SJCRH30 (cell line): ENCODE measurements around the gene PDLIM7. TPM values are rescaled to one million over a fixed set of nuclear protein-coding genes. Genes with fewer than 3 reads are reported as not detected.
A peak's percentile ranks its signal among the peaks of the same experiment; 100 is the strongest.

Experiments
- DNase-seq, 2 experiments: peaks; one replicate each; pipeline ENCODE4 v3.0.0-alpha.2; 2015 to 2020
- H3K27ac ChIP-seq: fragments of 250-450 bp; sonication (Bioruptor Pico); 2 replicates; pipeline ENCODE4 v1.5.1; 2020; ENCODE audit warnings: mild to moderate bottlenecking, moderate library complexity
- H3K27me3 ChIP-seq: fragments of 250-450 bp; sonication (Bioruptor Pico); 2 replicates; pipeline ENCODE4 v1.5.1; 2020; ENCODE audit warnings: mild to moderate bottlenecking, moderate library complexity
- H3K36me3 ChIP-seq: fragments of 250-450 bp; sonication (Bioruptor Pico); 2 replicates; pipeline ENCODE4 v1.5.1; 2020; ENCODE audit warnings: mild to moderate bottlenecking, moderate library complexity
- H3K4me1 ChIP-seq: fragments of 250-450 bp; sonication (Bioruptor Pico); 2 replicates; pipeline ENCODE4 v1.5.1; 2020; ENCODE audit warnings: mild to moderate bottlenecking, moderate library complexity
- H3K4me3 ChIP-seq: fragments of 250-450 bp; sonication (Bioruptor Pico); 2 replicates; pipeline ENCODE4 v1.5.1; 2020; ENCODE audit warnings: mild to moderate bottlenecking, moderate library complexity
- H3K9me3 ChIP-seq: fragments of 250-450 bp; sonication (Bioruptor Pico); replicated peaks from 2 replicates; pipeline ENCODE4 v1.5.1; 2020; ENCODE audit warnings: mild to moderate bottlenecking, moderate library complexity
- total RNA-seq: library from RNA; depleted of rRNA; stranded (reverse); fragments of >200 nt; shearing (Covaris generic); gene quantifications from 2 replicates; pipeline ENCODE4 v1.2.3, GENCODE V29; 2014

The PDLIM7 gene
- total RNA-seq, 1 experiment from 2014 or later, result 68.5 TPM

- Histone ChIP-seq H3K36me3 (peaks cover 31% of the 10 kb centered on the region), H3K9me3 (no peaks in the 10 kb centered on the region), H3K27me3 (no peaks in the 10 kb centered on the region), H3K4me1 (peaks cover 24% of the 10 kb centered on the region), H3K4me3 (no peak overlapping the region), H3K27ac (no peak overlapping the region)
- no peak for DNase-seq
Measured at GRCh38 chr5:177529247-177530203, 32.1 kb upstream of the PDLIM7 start.

DNA sequence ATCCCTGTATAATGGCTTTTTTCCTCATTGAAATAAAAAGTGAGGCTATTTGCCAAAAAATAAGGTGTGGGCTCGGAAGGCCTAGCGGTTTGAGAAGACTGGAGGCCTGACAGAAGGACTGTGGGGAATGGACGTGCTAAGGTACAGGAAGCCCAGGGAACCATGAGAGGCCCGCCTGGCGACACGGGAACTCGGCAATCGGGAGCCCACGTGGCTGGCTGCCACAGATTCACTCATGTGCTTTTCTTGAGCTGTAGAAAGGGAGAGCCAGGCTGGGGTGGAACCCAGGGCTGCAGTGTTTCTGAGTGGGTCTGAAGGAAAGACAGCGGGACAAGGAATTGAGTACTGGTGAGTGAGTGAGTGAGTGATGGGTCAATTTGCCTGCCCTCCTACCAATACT lies 31.2 kb upstream of the PDLIM7 start:
- peaks cover 37% of the 10 kb centered on the region for H3K36me3 ChIP-seq
- no peaks in the 10 kb centered on the region for H3K27me3 ChIP-seq
- no peak overlapping the region for H3K27ac ChIP-seq
- peaks cover 24% of the 10 kb centered on the region for H3K4me1 ChIP-seq
- H3K4me3 ChIP-seq, result no peak overlapping the region
- DNase-seq, result no peak
- H3K9me3 ChIP-seq, result no peaks in the 10 kb centered on the region

GRCh38 chr5:177527595-177527994 lies 30.2 kb upstream of the PDLIM7 start:
- H3K27me3 ChIP-seq, result no peaks in the 10 kb centered on the region
- DNase-seq, result no peak
- no peak overlapping the region for H3K4me3 ChIP-seq
- no peaks in the 10 kb centered on the region for H3K9me3 ChIP-seq
- no peak overlapping the region for H3K27ac ChIP-seq
- H3K4me1 ChIP-seq, result peaks cover 24% of the 10 kb centered on the region
- H3K36me3 ChIP-seq, result peaks cover 47% of the 10 kb centered on the region

GRCh38 chr5:177526791-177527190 lies 29.4 kb upstream of the PDLIM7 start:
- H3K27me3 ChIP-seq, result no peaks in the 10 kb centered on the region
- peaks cover 50% of the 10 kb centered on the region for H3K36me3 ChIP-seq
- no peak overlapping the region for H3K4me3 ChIP-seq
- DNase-seq, result peak; percentile 59 to 74
- peak overlapping the region; percentile 76 for H3K27ac ChIP-seq
- H3K9me3 ChIP-seq, result no peaks in the 10 kb centered on the region
- peaks cover 26% of the 10 kb centered on the region for H3K4me1 ChIP-seq

DNA sequence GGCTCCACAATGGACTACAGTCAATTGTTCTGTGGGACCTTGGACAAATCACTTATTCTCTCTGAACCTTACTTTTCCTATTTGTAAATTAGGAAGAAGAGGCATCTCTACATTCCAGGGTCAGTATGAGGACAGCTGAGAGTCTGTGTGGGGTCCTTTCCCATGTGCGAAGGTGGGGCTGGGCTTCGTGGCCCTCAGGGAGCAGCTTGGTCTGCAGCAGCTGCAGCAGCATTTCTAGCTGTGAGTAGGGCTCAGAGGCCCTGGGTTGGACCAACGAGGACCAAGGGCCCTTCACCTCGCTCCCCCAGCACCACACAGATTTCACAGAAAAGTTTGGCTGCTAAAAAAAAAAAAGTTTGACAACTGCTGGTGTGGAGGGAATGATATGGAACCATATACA lies 28.8 kb upstream of the PDLIM7 start:
- H3K9me3 ChIP-seq, result no peaks in the 10 kb centered on the region
- no peaks in the 10 kb centered on the region for H3K27me3 ChIP-seq
- H3K27ac ChIP-seq, result peak overlapping the region; percentile 76
- H3K4me3 ChIP-seq, result no peak overlapping the region
- peaks cover 49% of the 10 kb centered on the region for H3K36me3 ChIP-seq
- peak; percentile 75 to 84 for DNase-seq
- H3K4me1 ChIP-seq, result peaks cover 32% of the 10 kb centered on the region

- H3K27ac ChIP-seq, result peak overlapping the region; percentile 76; the same call in 1 of the 2 replicates
- peaks cover 42% of the 10 kb centered on the region for H3K4me1 ChIP-seq
- no peaks in the 10 kb centered on the region for H3K9me3 ChIP-seq
- no peak overlapping the region for H3K4me3 ChIP-seq
- peaks cover 45% of the 10 kb centered on the region for H3K36me3 ChIP-seq
- H3K27me3 ChIP-seq, result no peaks in the 10 kb centered on the region
- DNase-seq, result no peak
Measured at GRCh38 chr5:177524941-177525655, 27.7 kb upstream of the PDLIM7 start.

DNA sequence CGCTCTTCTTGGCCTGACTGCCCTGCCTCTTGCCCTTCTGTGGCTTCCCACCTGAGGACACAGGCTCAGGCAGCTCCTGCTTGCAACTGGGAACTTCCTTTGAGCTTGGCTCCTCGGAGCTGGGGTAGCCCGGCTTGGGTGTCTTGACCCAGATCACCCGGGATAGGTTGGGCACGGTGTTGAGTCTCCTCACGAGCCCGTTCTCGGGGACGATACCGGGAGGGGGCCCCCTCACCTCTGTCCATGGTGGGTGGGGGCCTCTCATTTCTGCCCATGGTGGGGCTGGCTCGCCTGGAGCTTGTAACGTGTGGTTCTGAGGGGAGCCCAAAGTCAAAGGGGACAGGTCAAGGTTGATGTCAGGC lies 27.1 kb upstream of the PDLIM7 start:
- no peak overlapping the region for H3K27ac ChIP-seq
- no peak for DNase-seq
- H3K4me3 ChIP-seq, result no peak overlapping the region
- no peaks in the 10 kb centered on the region for H3K9me3 ChIP-seq
- no peaks in the 10 kb centered on the region for H3K27me3 ChIP-seq
- H3K36me3 ChIP-seq, result peaks cover 49% of the 10 kb centered on the region
- H3K4me1 ChIP-seq, result peaks cover 46% of the 10 kb centered on the region

DNA sequence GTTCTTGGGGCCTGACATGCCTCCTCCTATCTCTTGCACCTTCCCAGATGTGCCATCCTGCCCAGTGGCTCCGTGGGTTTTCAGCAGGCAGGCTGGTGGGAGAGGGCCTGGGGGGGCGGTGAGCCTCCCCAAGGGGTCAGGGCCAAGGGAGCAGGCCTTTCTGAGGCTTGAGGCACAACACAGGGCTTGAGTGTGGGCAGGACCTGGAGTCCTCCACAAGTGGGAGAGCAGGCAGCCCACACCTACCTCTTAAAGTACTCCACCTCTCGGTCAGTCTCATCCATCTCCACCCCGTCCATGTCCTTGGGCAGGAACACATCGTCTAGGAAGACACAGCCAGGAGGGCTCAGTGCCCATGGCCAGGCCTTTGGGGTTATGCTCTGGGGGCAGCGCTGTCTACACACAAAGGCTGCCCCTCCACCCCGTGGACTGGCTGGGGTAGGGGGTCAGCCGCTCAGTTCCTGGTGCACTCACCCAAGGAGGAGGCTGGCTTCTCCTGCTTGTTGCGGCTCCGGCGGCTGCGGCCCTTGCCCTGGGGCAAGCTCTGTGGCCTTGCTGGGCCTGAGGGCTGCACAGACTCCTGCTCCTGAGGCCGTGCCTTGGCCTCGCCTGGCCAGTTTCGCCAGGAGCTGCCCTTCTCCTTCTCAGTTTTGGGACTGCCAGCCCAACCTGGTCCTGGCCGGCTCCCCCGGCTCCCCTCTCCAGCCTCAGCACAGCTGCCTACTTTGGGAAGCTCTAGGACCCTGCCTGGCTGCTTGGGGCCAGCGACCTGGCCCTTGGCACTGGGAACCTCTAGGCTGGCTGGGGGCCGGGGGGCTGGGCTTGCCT lies 26.5 kb upstream of the PDLIM7 start:
- no peaks in the 10 kb centered on the region for H3K27me3 ChIP-seq
- no peaks in the 10 kb centered on the region for H3K9me3 ChIP-seq
- H3K27ac ChIP-seq, result no peak overlapping the region
- H3K36me3 ChIP-seq, result peaks cover 54% of the 10 kb centered on the region
- no peak for DNase-seq
- no peak overlapping the region for H3K4me3 ChIP-seq
- H3K4me1 ChIP-seq, result peaks cover 46% of the 10 kb centered on the region

DNA sequence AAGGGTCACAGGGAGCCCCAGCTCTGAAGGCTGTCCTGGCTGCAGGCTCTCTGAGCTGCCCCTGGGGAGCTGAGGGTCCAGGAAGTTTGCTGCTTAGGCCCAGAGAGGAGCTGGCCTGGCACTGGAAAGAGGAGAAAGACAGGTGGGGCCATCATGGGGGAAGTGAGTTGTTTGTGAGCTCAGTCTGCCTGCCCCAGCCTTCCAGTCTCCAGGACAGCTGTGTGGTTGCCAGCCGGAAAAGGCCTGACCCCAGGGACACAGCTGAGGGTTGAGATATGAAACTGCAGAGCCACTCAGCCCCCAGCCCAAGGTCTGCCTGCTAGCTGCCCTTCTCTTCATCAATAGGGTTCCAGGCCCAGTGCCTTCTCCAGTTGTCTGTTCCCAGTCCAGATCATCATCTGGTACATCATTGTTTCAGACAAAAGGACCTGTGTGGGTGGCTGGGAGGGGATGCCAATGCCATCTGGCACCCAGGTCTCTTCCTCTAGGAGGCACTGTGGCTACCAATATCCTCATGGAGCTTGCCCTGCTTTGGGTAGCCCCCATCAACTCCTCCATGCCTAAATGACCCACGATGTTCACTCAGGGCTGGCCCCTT lies 23.6 kb upstream of the PDLIM7 start:
- Histone ChIP-seq H3K9me3 (no peaks in the 10 kb centered on the region), H3K27me3 (no peaks in the 10 kb centered on the region), H3K4me3 (no peak overlapping the region), H3K4me1 (peaks cover 30% of the 10 kb centered on the region), H3K36me3 (peaks cover 55% of the 10 kb centered on the region), H3K27ac (peak overlapping the region; percentile 49)
- DNase-seq, result peak; percentile 87 to 90

DNA sequence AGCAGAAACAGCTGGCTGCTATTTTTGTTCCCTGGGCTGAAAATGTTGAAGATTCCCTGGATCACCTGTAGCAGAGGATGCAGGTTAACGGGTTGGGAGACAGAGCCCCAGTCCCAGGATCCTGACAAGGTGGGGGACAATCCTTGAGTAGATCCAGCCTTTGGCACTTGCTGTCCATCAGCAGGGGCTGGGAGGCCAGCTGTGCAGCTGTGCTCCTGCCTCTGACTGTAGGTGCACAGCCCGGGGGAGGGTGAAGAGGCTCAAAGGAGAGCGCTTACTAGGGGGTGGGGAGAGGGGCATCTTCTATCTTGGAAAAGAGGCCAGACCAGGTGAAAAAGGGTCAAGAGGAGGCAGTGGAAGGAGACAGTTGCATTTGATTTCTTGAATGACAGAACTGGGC lies 22.9 kb upstream of the PDLIM7 start:
- no peaks in the 10 kb centered on the region for H3K27me3 ChIP-seq
- no peak overlapping the region for H3K4me3 ChIP-seq
- H3K36me3 ChIP-seq, result peaks cover 53% of the 10 kb centered on the region
- H3K9me3 ChIP-seq, result no peaks in the 10 kb centered on the region
- peak overlapping the region; percentile 49; the same call in 1 of the 2 replicates for H3K27ac ChIP-seq
- DNase-seq, result no peak
- H3K4me1 ChIP-seq, result peaks cover 23% of the 10 kb centered on the region

- no peaks in the 10 kb centered on the region for H3K9me3 ChIP-seq
- peaks cover 22% of the 10 kb centered on the region for H3K4me1 ChIP-seq
- H3K36me3 ChIP-seq, result peaks cover 51% of the 10 kb centered on the region
- no peak for DNase-seq
- H3K27me3 ChIP-seq, result no peaks in the 10 kb centered on the region
- no peak overlapping the region for H3K4me3 ChIP-seq
- no peak overlapping the region for H3K27ac ChIP-seq
Measured at GRCh38 chr5:177519463-177520235, 22.2 kb upstream of the PDLIM7 start.

DNA sequence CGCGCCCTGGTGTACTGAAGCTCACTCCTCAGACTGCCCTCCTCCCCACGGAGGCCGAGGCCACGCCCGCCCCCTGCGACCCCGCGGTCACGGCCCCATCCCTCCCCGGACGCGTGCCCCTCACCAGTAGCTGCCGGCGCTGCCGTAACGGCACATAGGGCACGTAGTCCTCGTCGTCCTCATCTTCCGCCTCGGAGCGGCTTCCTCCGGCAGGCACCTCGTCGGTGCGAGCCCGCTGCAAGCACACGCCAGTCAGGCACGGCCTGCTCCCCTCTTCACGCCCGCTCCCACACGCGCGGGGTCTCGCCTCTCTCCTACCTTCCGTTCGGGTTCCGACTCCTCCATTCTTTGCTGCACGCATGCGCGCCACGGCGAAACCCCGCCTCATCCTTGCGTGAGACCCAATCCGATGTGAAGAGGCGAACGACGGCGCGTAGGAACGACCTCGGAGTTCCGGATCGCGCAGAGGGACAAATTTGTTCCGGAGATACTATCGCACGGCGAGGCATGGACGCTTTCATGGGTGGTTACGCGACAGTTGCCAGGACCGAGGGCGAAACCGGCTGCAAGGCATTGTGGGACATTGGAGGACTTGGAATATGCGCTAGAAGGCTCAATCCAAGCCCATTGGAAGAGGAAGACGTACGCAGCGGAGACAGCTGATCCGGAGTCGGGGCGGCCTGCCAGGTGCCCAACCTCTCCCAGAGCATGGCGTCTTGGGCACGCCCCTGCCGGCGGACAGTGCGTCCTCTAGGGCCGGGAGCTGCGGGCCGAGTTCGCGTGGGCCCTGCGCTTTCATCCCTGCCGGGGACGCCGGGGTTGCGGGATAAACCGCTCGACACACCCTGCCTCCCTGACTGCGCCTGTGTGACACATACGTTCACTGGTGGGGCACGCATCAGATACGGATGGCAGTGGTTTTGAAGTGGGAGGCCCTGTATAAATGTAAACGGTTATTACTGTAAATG lies 19.5 kb upstream of the PDLIM7 start, which contains the start of gene DDX41:
Gene DDX41, minus strand, starts transcription at position 361 of the 968 bp plus-strand sequence. Its CDS starts 16 bp downstream, at position 345.
- Histone ChIP-seq H3K36me3 (peaks cover 42% of the 10 kb centered on the region), H3K4me1 (peaks cover 21% of the 10 kb centered on the region), H3K27me3 (no peaks in the 10 kb centered on the region), H3K27ac (peak within 1 kb of the TSS; percentile 68), H3K4me3 (peak within 1 kb of the TSS; percentile 74), H3K9me3 (no peaks in the 10 kb centered on the region)
- DNase-seq, result peak; percentile 98 to 99

- H3K9me3 ChIP-seq, result no peaks in the 10 kb centered on the region
- no peak overlapping the region for H3K27ac ChIP-seq
- no peaks in the 10 kb centered on the region for H3K27me3 ChIP-seq
- H3K4me1 ChIP-seq, result peaks cover 9% of the 10 kb centered on the region
- peak overlapping the region; percentile 74; the same call in 1 of the 2 replicates for H3K4me3 ChIP-seq
- DNase-seq, result no peak
- H3K36me3 ChIP-seq, result peaks cover 46% of the 10 kb centered on the region
Measured at GRCh38 chr5:177515580-177515979, 18.2 kb upstream of the PDLIM7 start.
